Nephron (organoid): Measurements from ENCODE around the gene C4orf51.

ENCODE experiments used
- H3K27ac Mint-ChIP-seq, 3 experiments: 2 replicates each; pipeline ENCODE4 v1.8.0; 2020; ENCODE audit warnings: mixed read lengths in 3 of 3, mild to moderate bottlenecking in 2 of 3, moderate library complexity in 1 of 3
- H3K27me3 Mint-ChIP-seq: 2 replicates; pipeline ENCODE4 v1.8.0; 2021; ENCODE audit warnings: low read depth, mild to moderate bottlenecking, moderate library complexity, mixed read lengths
- H3K36me3 Mint-ChIP-seq: 2 replicates; pipeline ENCODE4 v1.8.0; 2020; ENCODE audit warnings: low read depth, mixed read lengths
- H3K4me1 Mint-ChIP-seq: 2 replicates; pipeline ENCODE4 v1.8.0; 2020; ENCODE audit warnings: mixed read lengths
- H3K4me3 Mint-ChIP-seq, 3 experiments: 2 replicates each; pipeline ENCODE4 v1.8.0; 2020; ENCODE audit warnings: mild to moderate bottlenecking in 3 of 3, mixed read lengths in 3 of 3, moderate library complexity in 2 of 3
- H3K9me3 Mint-ChIP-seq: 2 replicates; pipeline ENCODE4 v1.8.0; 2020; ENCODE audit warnings: mixed read lengths
- TF ChIP-seq, protein P1 (sequence below), 3 experiments: fragments of 200-600 bp; sonication (generic); IDR thresholded peaks; one replicate each; pipeline ENCODE4 v1.5.0; 2021; ENCODE audit warnings: antibody characterized with exemption in 3 of 3; ENCODE audit not compliant: unreplicated experiment in 3 of 3

Gene C4orf51

DNA sequence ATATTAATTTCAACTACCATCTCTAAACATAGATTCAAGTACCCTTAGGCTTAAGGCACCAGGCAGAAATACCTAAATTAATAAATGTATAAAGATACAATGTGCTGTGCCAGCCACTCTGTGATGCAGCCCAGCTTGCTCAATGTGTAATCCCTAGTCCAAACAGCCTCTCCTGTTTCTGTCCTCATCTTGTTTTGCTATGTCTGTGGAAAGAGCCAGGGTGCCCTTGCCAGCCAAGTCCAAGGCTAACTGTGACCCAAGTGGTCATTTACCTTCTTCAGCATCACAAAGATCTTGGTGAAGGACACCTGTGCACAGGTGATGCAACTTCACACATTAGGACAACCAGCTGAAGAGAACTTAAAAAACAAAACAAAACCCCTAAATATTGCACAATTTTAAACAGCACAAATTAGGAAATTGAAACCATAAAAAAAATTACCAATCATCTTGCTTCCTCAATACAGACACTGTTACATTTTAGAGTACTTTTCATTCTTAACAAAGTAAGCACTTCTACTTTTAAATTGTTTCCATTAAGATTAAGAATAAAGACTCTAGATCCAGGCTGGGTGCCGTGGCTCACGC is 89.6 kb downstream of the C4orf51 start:
- Mint-ChIP-seq H3K9me3 (peaks cover 5% of the 10 kb centered on the region), H3K27me3 (no peaks in the 10 kb centered on the region), H3K27ac (no peak overlapping the region), H3K4me3 (no peak overlapping the region), H3K36me3 (peaks cover 78% of the 10 kb centered on the region), H3K4me1 (no peaks in the 10 kb centered on the region)
- TF ChIP-seq, protein P1, sequence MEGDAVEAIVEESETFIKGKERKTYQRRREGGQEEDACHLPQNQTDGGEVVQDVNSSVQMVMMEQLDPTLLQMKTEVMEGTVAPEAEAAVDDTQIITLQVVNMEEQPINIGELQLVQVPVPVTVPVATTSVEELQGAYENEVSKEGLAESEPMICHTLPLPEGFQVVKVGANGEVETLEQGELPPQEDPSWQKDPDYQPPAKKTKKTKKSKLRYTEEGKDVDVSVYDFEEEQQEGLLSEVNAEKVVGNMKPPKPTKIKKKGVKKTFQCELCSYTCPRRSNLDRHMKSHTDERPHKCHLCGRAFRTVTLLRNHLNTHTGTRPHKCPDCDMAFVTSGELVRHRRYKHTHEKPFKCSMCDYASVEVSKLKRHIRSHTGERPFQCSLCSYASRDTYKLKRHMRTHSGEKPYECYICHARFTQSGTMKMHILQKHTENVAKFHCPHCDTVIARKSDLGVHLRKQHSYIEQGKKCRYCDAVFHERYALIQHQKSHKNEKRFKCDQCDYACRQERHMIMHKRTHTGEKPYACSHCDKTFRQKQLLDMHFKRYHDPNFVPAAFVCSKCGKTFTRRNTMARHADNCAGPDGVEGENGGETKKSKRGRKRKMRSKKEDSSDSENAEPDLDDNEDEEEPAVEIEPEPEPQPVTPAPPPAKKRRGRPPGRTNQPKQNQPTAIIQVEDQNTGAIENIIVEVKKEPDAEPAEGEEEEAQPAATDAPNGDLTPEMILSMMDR (IDR thresholded peaks at IDR 0.05; ENCODE audit: unreplicated experiment in 3 of 3): no peak

GRCh38 chr4:145770124-145770523 is 90.2 kb downstream of the C4orf51 start:
- Mint-ChIP-seq H3K4me1 (no peaks in the 10 kb centered on the region), H3K4me3 (no peak overlapping the region), H3K27ac (no peak overlapping the region), H3K27me3 (no peaks in the 10 kb centered on the region), H3K36me3 (peaks cover 76% of the 10 kb centered on the region), H3K9me3 (peaks cover 5% of the 10 kb centered on the region)
- TF ChIP-seq, protein P1 (IDR thresholded peaks at IDR 0.05; ENCODE audit: unreplicated experiment in 3 of 3): no peak

DNA sequence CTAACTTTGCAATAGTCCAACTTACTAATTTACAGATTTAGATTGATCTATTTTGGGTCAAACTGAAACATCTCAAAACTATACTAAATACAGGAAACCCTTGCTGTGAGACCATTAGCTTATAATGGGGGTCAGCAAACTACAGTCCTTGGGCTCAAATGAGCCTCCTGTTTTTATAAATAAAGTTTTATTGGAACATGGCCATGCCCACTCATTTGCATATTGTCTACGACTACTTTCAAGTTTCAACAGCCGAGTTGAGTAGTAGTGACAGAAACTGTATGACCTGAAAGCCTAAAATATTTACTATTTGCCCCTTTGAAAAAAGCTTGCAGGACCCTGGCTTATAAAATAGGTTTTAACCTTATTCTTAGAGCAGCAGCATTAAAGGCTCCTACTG is 92.4 kb downstream of the C4orf51 start:
- Mint-ChIP-seq H3K27ac (no peak overlapping the region), H3K4me1 (no peaks in the 10 kb centered on the region), H3K4me3 (no peak overlapping the region), H3K36me3 (peaks cover 64% of the 10 kb centered on the region), H3K27me3 (no peaks in the 10 kb centered on the region), H3K9me3 (peaks cover 4% of the 10 kb centered on the region)
- TF ChIP-seq, protein P1 (IDR thresholded peaks at IDR 0.05; ENCODE audit: unreplicated experiment in 3 of 3): no peak

GRCh38 chr4:145773581-145774234 is 93.8 kb downstream of the C4orf51 start:
- Mint-ChIP-seq H3K4me3 (no peak overlapping the region), H3K9me3 (no peaks in the 10 kb centered on the region), H3K36me3 (peaks cover 61% of the 10 kb centered on the region), H3K27ac (no peak overlapping the region), H3K4me1 (no peaks in the 10 kb centered on the region), H3K27me3 (no peaks in the 10 kb centered on the region)
- TF ChIP-seq, protein P1 (IDR thresholded peaks at IDR 0.05; ENCODE audit: unreplicated experiment in 3 of 3): no peak

- no peak overlapping the region for H3K4me3 Mint-ChIP-seq
- H3K27ac Mint-ChIP-seq: no peak overlapping the region
- no peaks in the 10 kb centered on the region for H3K4me1 Mint-ChIP-seq
- peaks cover 63% of the 10 kb centered on the region for H3K36me3 Mint-ChIP-seq
- no peaks in the 10 kb centered on the region for H3K9me3 Mint-ChIP-seq
- no peaks in the 10 kb centered on the region for H3K27me3 Mint-ChIP-seq
- TF ChIP-seq, protein P1 (IDR thresholded peaks at IDR 0.05; ENCODE audit: unreplicated experiment in 3 of 3): no peak
Measured at GRCh38 chr4:145774473-145774872, 94.5 kb downstream of the C4orf51 start.

GRCh38 chr4:145775406-145775805 is 95.5 kb downstream of the C4orf51 start:
- TF ChIP-seq, protein P1 (IDR thresholded peaks at IDR 0.05; ENCODE audit: unreplicated experiment in 3 of 3): no peak
- Mint-ChIP-seq H3K4me3 (no peak overlapping the region), H3K9me3 (no peaks in the 10 kb centered on the region), H3K36me3 (peaks cover 65% of the 10 kb centered on the region), H3K27me3 (no peaks in the 10 kb centered on the region), H3K27ac (no peak overlapping the region), H3K4me1 (no peaks in the 10 kb centered on the region)
